HCT116 (cell line): ENCODE results near the gene ZNF655.

Source experiments
- CEBPB ChIP-seq: IDR thresholded peaks from 2 replicates; pipeline ENCODE4 v1.6.1; 2012; ENCODE audit warnings: low read depth
- ELF1 ChIP-seq: IDR thresholded peaks from 2 replicates; pipeline ENCODE4 v1.6.1; 2012; ENCODE audit warnings: low read depth, borderline replicate concordance
- EZH2 ChIP-seq: fragments of 200-600 bp; sonication (generic); IDR thresholded peaks from 2 replicates; pipeline ENCODE4 v1.6.1; 2017; ENCODE audit warnings: antibody characterized with exemption, mixed run types
- EZH2phosphoT487 ChIP-seq: fragments of 200-600 bp; IDR thresholded peaks from 2 replicates; pipeline ENCODE4 v1.6.1; 2018; ENCODE audit warnings: antibody characterized with exemption, borderline replicate concordance
- JUND ChIP-seq: IDR thresholded peaks from 2 replicates; pipeline ENCODE4 v1.6.1; 2012
- POLR2A ChIP-seq: IDR thresholded peaks from 2 replicates; pipeline ENCODE4 v1.7.0; 2011; ENCODE audit warnings: borderline replicate concordance; ENCODE audit not compliant: insufficient read depth, insufficient read length; ENCODE audit errors: extremely low read depth
- RAD21 ChIP-seq: IDR thresholded peaks from 2 replicates; pipeline ENCODE4 v1.6.1; 2012; ENCODE audit warnings: low read depth, mild to moderate bottlenecking
- SIN3A ChIP-seq: IDR thresholded peaks from 2 replicates; pipeline ENCODE4 v1.6.1; 2012; ENCODE audit warnings: low read depth
- SP1 ChIP-seq: IDR thresholded peaks from 2 replicates; pipeline ENCODE4 v1.6.1; 2012; ENCODE audit warnings: low read depth
- TCF7L2 ChIP-seq: IDR thresholded peaks from 2 replicates; pipeline ENCODE4 v1.7.0; 2011; ENCODE audit warnings: borderline replicate concordance, inconsistent platforms; ENCODE audit not compliant: insufficient read depth, insufficient read length; ENCODE audit errors: extremely low read depth
- YY1 ChIP-seq: IDR thresholded peaks from 2 replicates; pipeline ENCODE4 v1.6.1; 2011; ENCODE audit warnings: low read length, low read depth, moderate library complexity, mild to moderate bottlenecking; ENCODE audit not compliant: insufficient replicate concordance; ENCODE audit errors: extremely low read depth
- TF ChIP-seq, protein P1 (sequence below), 3 experiments: fragments of 200-600 bp in 1 of 3; sonication (generic) in 1 of 3; IDR thresholded peaks in 2 of 3; conservative IDR thresholded peaks in 1 of 3; 2 replicates each; pipeline ENCODE4 v1.5.1; 2012 to 2017; ENCODE audit warnings: low read depth in 2 of 3, low read length in 2 of 3, antibody characterized with exemption in 1 of 3, borderline replicate concordance in 1 of 3, control low read depth in 1 of 3, mild to moderate bottlenecking in 1 of 3, mixed read lengths in 1 of 3, mixed run types in 1 of 3, moderate library complexity in 1 of 3; ENCODE audit not compliant: insufficient read depth in 1 of 3
- TF ChIP-seq, protein P2 (sequence below): IDR thresholded peaks from 2 replicates; pipeline ENCODE4 v1.6.1; 2011; ENCODE audit warnings: mild to moderate bottlenecking, low read length, moderate library complexity; ENCODE audit not compliant: insufficient replicate concordance; ENCODE audit errors: extremely low read depth
- TF ChIP-seq, protein P3 (sequence below): IDR thresholded peaks from 2 replicates; pipeline ENCODE4 v1.6.1; 2012

DNA sequence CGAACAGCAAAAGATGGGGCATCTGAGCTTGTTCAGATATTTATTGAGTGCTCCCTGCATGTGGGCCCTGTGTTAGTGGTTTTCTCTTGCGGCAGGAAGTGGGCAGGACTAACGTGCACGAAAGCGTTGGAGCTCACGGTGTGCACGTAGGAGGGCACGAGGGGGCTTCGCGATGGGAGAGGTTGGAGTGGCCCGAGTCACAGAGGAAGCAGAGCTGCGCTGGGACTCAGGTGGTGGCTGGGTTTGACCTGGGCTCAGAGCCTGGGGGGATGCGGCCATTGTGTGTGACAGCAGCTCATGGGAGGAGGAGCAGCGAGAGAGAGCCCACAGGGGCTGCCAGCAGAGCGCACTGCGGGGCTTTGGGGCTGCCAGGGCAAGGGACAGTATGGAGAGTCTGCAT lies 66.0 kb downstream of the ZNF655 start:
- TF ChIP-seq SP1 (no peak), POLR2A (no peak), JUND (no peak), EZH2phosphoT487 (no peak), EZH2 (no peak), RAD21 (no peak), ELF1 (no peak), TCF7L2 (no peak), YY1 (no peak), SIN3A (no peak), CEBPB (no peak)
- TF ChIP-seq, protein P1, sequence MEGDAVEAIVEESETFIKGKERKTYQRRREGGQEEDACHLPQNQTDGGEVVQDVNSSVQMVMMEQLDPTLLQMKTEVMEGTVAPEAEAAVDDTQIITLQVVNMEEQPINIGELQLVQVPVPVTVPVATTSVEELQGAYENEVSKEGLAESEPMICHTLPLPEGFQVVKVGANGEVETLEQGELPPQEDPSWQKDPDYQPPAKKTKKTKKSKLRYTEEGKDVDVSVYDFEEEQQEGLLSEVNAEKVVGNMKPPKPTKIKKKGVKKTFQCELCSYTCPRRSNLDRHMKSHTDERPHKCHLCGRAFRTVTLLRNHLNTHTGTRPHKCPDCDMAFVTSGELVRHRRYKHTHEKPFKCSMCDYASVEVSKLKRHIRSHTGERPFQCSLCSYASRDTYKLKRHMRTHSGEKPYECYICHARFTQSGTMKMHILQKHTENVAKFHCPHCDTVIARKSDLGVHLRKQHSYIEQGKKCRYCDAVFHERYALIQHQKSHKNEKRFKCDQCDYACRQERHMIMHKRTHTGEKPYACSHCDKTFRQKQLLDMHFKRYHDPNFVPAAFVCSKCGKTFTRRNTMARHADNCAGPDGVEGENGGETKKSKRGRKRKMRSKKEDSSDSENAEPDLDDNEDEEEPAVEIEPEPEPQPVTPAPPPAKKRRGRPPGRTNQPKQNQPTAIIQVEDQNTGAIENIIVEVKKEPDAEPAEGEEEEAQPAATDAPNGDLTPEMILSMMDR (IDR thresholded peaks at IDR 0.05 in 2 of 3, conservative IDR thresholded peaks at IDR 0.05 in 1 of 3; ENCODE audit: borderline replicate concordance in 1 of 3, insufficient read depth in 1 of 3, low read depth in 2 of 3, low read length in 2 of 3) = no peak
- TF ChIP-seq, protein P2, sequence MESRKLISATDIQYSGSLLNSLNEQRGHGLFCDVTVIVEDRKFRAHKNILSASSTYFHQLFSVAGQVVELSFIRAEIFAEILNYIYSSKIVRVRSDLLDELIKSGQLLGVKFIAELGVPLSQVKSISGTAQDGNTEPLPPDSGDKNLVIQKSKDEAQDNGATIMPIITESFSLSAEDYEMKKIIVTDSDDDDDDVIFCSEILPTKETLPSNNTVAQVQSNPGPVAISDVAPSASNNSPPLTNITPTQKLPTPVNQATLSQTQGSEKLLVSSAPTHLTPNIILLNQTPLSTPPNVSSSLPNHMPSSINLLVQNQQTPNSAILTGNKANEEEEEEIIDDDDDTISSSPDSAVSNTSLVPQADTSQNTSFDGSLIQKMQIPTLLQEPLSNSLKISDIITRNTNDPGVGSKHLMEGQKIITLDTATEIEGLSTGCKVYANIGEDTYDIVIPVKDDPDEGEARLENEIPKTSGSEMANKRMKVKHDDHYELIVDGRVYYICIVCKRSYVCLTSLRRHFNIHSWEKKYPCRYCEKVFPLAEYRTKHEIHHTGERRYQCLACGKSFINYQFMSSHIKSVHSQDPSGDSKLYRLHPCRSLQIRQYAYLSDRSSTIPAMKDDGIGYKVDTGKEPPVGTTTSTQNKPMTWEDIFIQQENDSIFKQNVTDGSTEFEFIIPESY = no peak
- TF ChIP-seq, protein P3, sequence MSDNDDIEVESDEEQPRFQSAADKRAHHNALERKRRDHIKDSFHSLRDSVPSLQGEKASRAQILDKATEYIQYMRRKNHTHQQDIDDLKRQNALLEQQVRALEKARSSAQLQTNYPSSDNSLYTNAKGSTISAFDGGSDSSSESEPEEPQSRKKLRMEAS = no peak
